SHP77 treated with DMSO at 0.1 percent for 48 hours (cell line): ENCODE results near the gene GGA2.

Experiments used
- DNase-seq: peaks from one replicate; lab custom pipeline; 2025; lab: John Stamatoyannopoulos, UW

GGA2 gene

DNA sequence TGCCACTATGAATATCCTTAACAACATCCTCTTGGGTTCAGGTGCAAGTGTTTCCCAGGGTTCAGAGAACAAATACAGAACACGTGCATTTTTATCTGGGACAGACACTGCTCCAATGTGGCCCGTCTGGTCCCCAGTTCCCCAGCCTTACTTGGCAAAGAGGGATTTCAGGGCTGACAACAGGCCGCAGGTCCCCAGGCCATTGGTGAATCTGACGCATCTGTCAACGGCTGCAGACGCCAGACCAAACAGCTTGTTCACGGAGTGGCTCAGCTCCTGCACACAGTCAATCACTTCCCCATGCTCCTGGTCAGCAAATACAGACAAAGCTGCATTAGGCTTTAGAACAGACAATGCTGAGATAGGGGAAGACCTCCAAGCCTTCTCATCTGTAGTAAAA, 93.5 kb downstream of the GGA2 start:
- DNase-seq, result no peak

DNA sequence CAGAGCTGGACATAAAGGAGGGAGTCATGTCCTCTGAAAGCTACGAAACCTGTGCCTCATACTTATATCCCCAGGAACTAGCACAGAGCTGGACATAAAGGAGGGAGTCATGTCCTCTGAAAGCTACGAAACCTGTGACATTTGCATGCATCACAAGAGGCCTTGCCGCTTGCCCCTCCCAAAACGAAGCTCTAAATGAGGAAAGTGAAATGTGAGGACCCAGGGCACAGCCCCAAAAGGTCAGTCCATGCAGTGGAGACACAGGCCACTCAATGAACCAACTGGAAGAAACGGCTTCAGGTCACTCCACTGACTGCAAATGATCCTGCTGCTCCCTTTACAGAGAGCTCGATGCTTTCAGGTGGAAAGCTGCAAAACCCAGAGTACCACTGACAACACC, 95.6 kb downstream of the GGA2 start:
- no peak for DNase-seq
